Measurements from ENCODE around the gene DHH. TPM values are rescaled to one million over a fixed set of nuclear protein-coding genes. Genes with fewer than 3 reads are reported as not detected.

DHH gene
- total RNA-seq, 6 donors from 2014 or later, result 0.39 to 3.1 (median 0.76) TPM; not detected in 1

- Histone ChIP-seq H3K4me3 (no peak overlapping the region), H3K4me1 (no peaks in the 10 kb centered on the region), H3K27me3 (no peaks in the 10 kb centered on the region), H3K9me3 (no peaks in the 10 kb centered on the region), H3K36me3 (peaks cover 82 to 99% (median 98%) of the 10 kb centered on the region in 4 donors), H3K27ac (no peak overlapping the region)
- TF ChIP-seq EP300 (IDR thresholded peaks at IDR 0.05), result no peak
- no peak for TF ChIP-seq POLR2AphosphoS5 (IDR thresholded peaks at IDR 0.05)
- no peak for TF ChIP-seq POLR2A (IDR thresholded peaks at IDR 0.05)
- no peak for TF ChIP-seq CTCF (IDR thresholded peaks at IDR 0.05)
- peak in 1 of 2 donors; percentile 74 for DNase-seq
- 92 to 96% methylated on average over 13 to 20 of the region's 31 CpGs for WGBS, 2 donors
- no peak for ATAC-seq (ENCODE audit: low FRiP score in 2 of 2)
Measured at GRCh38 chr12:49041036-49041880, 53.3 kb downstream of the DHH start.

- DNase-seq (no peak), ATAC-seq (ENCODE audit: low FRiP score in 2 of 2) (no peak)
- Histone ChIP-seq H3K9me3 (no peaks in the 10 kb centered on the region), H3K27ac (no peak overlapping the region), H3K27me3 (no peaks in the 10 kb centered on the region), H3K36me3 (peaks cover 73 to 98% (median 93%) of the 10 kb centered on the region in 4 donors), H3K4me1 (no peaks in the 10 kb centered on the region), H3K4me3 (no peak overlapping the region)
- WGBS, 2 donors, result 90% methylated on average over 14 of the region's 14 CpGs
- no peak for TF ChIP-seq EP300 (IDR thresholded peaks at IDR 0.05)
- TF ChIP-seq CTCF (IDR thresholded peaks at IDR 0.05), result no peak
- no peak for TF ChIP-seq POLR2A (IDR thresholded peaks at IDR 0.05)
- no peak for TF ChIP-seq POLR2AphosphoS5 (IDR thresholded peaks at IDR 0.05)
Measured at GRCh38 chr12:49040364-49040855, 54.2 kb downstream of the DHH start.

GRCh38 chr12:49039421-49040363 lies 54.9 kb downstream of the DHH start:
- ATAC-seq (ENCODE audit: low FRiP score in 2 of 2) (no peak), DNase-seq (no peak)
- no peak overlapping the region for H3K4me3 ChIP-seq
- H3K4me1 ChIP-seq, result no peaks in the 10 kb centered on the region
- no peaks in the 10 kb centered on the region for H3K9me3 ChIP-seq
- WGBS, 2 donors, result 90 to 92% methylated on average over 23 to 30 of the region's 30 CpGs
- TF ChIP-seq CTCF (IDR thresholded peaks at IDR 0.05) (no peak), POLR2AphosphoS5 (IDR thresholded peaks at IDR 0.05) (no peak), POLR2A (IDR thresholded peaks at IDR 0.05) (no peak), EP300 (IDR thresholded peaks at IDR 0.05) (no peak)
- no peaks in the 10 kb centered on the region for H3K27me3 ChIP-seq
- peaks cover 66 to 98% (median 93%) of the 10 kb centered on the region in 4 donors for H3K36me3 ChIP-seq
- H3K27ac ChIP-seq, result no peak overlapping the region

GRCh38 chr12:49038291-49038955 lies 56.2 kb downstream of the DHH start:
- no peaks in the 10 kb centered on the region for H3K27me3 ChIP-seq
- no peak overlapping the region for H3K27ac ChIP-seq
- no peak overlapping the region for H3K4me3 ChIP-seq
- no peak for TF ChIP-seq POLR2A (IDR thresholded peaks at IDR 0.05)
- no peak for TF ChIP-seq CTCF (IDR thresholded peaks at IDR 0.05)
- no peak for TF ChIP-seq EP300 (IDR thresholded peaks at IDR 0.05)
- TF ChIP-seq POLR2AphosphoS5 (IDR thresholded peaks at IDR 0.05), result no peak
- peaks cover 64 to 98% (median 92%) of the 10 kb centered on the region in 4 donors for H3K36me3 ChIP-seq
- peaks cover 0 to 3% (median 2%) of the 10 kb centered on the region in 4 donors for H3K4me1 ChIP-seq
- ATAC-seq (ENCODE audit: low FRiP score in 2 of 2), result no peak
- no peaks in the 10 kb centered on the region for H3K9me3 ChIP-seq
- no peak for DNase-seq
- 93 to 95% methylated on average over 13 to 15 of the region's 20 CpGs for WGBS, 2 donors

All from upper lobe of left lung (tissue), 6 donors.